DMS114 treated with DMSO at 0.1 percent for 48 hours (cell line): ENCODE results near the gene MRPL58.
"Not testable (repeated sequence)": the region's sequence is repeated elsewhere in the genome, so short reads cannot be mapped to it uniquely, and the experiment has no call there.

Experiments used
- DNase-seq: peaks from one replicate; lab custom pipeline; 2025; ENCODE audit not compliant: unreplicated experiment; lab: John Stamatoyannopoulos, UW

The MRPL58 gene

DNA sequence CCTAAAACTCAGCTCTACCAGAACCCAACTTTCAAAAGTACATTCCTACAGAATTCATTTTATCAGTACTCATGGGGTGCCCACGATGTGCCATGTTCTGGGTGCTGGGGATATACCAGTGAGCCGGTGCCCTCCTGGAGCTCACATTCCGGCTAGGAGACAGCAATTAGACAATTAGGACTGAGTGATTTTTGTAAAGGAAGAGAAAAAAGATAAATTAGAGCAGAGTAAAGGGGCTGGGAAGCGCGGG, 449 bp upstream of the MRPL58 start:
- DNase-seq = no peak

DNA sequence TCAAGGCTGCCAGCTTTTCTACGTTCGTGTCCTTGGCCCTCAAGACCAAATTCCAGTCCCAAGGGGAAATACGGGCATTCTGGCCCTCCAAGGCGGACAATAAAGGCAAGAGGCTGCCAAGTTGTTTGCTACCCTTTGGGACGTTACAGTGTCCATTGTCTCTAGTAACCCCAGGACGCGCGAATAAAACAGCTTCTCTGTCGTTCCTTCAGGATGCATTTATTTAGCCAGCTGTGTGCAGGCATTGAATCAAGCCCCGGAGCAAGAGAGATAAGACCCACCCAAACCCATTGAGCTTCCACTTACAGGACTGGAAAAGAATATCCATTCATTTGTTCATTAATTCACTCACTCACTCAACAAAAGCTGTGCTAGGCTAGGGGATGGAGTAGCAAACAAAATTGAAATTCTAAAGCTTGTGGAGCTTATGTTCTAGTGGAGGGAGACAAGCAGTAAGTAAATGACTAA, 656 bp downstream of the MRPL58 start:
- no peak for DNase-seq

DNA sequence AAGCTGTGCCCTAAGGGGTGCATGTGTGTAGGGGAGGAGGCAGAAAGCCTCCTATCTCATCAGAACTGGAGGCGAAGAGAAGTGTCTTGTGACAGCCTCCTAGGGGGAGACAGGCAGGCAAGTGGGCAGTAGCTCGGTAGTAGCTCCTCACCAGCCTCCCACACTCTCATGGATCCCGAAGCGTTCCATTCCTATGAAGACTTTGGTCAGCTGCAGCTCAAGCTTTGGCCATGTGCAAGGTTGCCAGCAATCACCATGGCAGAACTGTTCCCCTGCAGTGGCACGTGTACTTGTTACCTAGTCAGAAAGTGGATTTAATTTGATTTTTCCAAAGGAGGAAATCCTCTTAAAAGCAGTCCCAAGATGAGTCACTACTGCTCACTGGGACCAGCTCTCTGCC, 6.7 kb downstream of the MRPL58 start:
- no peak for DNase-seq

DNA sequence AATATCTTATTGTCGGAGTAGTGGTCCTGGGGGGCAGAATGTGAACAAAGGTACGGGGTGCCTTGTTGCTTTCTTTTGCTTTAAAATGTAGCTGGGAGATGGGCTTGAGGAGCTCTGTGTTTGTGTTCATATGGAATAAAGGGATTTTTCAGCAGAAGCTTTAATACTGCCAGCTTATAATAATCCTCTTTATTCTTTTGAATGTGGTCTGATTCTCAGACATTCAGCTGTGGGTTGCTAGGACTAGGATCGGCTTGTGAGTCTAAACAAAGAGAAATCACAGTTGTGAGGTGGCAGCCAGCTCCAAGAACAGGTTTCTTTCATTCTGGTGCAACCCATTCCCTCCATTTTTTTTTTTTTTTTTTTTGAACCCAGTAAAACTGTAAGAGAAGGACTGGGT, 7.2 kb downstream of the MRPL58 start:
- no peak for DNase-seq

DNA sequence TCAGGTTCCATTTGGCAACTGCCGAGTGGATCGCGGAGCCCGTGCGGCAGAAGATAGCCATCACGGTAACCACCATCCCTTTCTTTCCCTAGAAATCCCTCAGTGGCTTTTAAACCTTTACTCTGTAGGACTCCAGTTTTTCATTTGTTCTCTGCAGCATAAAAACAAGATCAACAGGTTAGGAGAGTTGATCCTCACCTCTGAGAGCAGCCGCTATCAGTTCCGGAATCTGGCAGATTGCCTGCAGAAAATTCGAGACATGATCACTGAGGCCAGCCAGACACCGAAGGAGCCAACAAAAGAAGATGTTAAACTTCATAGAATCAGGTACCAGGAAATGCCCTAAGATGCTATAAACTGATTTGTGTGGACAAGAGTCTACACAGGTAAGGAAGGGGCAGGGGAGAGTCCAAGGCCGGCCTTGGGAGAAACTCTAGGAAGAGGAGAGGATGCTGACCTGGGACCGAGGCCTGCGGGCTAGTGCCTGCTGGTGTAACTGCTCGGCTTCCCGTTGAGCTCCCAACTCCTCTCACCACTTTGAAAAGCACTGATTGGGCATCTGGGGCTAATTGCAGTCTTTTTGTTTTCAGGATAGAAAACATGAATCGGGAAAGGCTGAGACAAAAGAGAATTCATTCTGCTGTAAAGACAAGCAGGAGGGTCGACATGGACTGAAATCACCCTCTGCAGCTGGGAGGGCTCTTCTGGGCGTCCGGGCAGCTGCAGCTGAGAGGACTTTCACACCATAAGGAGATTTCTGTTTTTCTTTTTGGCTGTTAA, 8.1 kb downstream of the MRPL58 start:
- DNase-seq = no peak

- no peak for DNase-seq
Measured at GRCh38 chr17:75024686-75025397, 12.4 kb downstream of the MRPL58 start.

GRCh38 chr17:75025398-75025734, 12.9 kb downstream of the MRPL58 start:
- not testable (repeated sequence) for DNase-seq

GRCh38 chr17:75026650-75027049, 14.2 kb downstream of the MRPL58 start:
- not testable (repeated sequence) for DNase-seq

DNA sequence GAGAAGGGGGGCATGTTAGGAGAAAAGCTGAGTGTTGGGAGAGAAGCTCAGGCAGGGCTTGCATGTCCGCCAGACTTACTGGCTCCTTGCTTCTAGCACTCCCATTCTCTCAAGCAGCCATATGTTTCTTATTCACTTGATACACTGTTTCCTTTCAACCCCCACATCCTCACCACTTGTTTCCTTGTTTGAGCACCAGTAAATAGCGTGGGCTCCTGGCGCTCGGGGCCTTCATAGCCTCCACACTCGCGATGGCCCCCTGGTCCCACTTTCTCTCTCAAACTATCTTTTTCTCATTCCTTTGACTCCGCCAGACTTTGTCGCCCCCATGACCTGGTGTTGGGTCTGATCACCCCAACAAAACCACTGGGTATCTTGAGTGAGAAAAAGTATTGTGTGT, 17.7 kb downstream of the MRPL58 start:
- no peak for DNase-seq

DNA sequence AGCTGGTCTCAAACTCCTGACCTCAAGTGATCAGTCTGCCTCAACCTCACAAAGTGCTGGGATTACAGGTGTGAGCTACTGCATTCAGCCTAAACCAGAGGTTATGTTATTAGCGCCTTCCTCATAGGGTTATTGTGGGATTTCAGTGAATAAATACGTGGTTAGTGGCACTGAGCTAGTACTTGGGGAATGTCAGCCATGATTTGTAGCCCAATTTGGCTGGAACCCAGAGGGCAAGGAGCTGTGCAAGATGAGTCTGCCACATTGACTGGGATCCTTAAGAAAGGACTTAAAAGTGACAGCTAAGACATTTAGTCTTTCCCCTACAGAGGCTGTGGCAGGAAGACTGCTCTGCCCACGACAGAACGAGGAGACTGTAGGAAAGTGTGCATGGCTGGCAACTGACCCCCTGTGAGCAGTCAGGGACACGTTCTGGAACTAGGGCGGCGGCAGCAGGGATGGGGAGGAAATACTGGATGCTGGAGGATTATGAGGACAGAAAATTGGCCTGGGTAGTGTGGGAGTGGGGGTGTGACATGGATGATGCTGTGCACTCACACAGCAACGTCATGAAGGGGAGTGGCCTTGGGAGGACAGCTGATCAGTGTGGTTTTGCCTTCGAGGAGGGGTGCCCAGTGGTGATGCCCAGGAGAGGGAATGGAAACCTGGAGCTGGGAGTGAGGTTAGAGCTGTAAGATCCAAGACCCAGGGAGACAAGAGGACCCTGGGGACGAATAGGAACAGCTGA, 19.7 kb downstream of the MRPL58 start:
- DNase-seq = peak; percentile 80

- no peak for DNase-seq
Measured at GRCh38 chr17:75032720-75033280, 20.3 kb downstream of the MRPL58 start.

GRCh38 chr17:75033346-75034235, 21.1 kb downstream of the MRPL58 start:
- DNase-seq = peak; percentile 83

DNA sequence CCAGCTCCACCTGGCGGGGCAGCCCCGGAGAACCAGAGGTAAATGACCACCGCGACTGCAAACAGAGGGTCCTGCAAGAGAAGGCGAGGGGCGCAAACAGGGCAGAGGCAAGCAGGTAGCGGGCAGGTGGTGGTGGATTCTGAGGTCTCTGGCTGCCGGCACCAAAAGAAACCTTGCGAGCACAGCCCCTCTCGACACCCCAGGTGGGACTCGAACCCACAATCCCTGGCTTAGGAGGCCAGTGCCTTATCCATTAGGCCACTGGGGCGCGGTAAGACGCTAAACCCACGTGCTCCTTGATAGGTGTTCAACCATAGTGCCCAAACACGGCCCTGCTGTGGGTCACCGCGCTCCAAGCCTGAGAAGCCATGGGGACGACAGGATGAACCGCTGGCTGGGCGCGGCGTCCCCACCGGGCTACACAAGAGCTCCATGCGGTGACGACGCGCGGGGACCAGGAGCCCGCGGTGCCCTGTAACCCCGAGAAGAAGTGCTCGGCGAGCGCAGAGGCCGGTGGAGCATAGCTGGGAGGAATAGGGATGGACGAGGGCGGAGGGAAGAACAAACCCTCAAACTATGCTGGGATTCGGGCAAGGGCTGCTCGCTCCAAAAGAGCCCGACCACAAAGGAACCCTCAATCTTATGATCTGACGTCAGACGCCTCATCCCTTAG, 21.9 kb downstream of the MRPL58 start:
- DNase-seq = peak; percentile 78

DNA sequence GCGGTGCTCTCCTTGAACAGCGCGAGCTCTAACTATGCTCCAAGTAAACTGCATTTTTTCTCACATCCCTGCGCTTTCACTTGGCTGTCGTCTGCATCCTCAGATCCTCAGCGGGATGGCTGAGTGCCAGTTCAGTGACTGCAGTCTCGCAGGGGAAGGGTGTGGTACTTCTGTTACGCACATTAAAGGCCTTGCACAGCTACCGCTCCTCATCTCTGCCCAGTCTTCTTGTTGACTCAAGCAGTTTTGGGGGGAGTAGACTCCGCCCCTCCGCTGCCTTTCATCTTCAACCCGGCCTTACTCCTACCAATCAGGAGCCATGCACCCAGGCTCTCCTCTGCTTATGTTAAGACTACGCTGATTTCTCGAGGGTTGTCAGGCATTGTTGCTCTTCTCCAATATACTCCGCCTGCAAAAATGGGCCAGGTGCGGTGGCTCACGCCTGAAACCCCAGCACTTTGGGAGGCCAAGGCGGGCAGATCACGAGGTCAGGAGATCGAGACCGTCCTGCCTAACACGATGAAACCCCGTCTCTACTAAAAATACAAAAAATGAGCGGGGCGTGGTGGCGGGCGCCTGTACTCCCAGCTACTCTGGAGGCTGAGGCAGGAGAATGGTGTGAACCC, 24.3 kb downstream of the MRPL58 start:
- DNase-seq = no peak

- no peak for DNase-seq
Measured at GRCh38 chr17:75039238-75039637, 26.8 kb downstream of the MRPL58 start.

- no peak for DNase-seq
Measured at GRCh38 chr17:75041656-75042280, 29.3 kb downstream of the MRPL58 start.

DNA sequence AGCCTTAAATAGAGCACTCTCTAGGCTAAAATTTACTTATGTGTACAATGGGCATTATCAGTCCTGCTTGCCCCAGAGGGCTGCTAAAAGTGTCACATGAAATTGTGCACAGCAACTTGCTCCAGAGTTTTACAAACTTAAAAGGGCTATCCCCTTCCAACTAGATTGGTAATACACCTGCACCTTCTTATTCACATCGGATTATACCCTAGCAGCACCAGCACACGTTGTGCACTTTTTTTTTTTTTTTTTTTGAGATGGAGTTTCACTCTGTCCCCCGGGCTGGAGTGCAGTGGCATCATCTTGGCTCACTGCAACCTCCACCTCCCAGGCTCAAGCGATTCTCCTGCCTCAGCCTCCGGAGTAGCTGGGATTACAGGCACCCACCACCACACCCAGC, 31.3 kb downstream of the MRPL58 start:
- not testable (repeated sequence) for DNase-seq

DNA sequence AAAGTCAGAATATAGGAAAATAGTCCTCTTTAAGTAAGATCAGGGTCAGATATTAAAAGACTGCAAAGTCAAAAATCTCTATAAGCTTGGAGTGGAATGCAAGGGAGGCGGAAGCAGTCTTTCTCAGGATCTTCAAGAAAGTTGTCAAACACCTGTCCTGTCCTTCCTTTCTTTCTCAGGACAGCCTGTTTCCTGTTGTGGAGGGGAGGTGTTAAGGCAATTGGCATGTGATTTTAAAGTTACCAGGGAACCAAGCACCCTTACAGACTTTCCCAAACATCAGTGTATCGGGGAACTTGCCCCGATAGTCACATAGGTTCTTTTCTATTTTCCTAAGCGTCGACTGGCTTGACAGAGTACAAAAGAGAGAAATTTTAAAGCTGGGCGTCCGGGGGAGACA, 32.2 kb downstream of the MRPL58 start:
- DNase-seq = no peak

- DNase-seq = not testable (repeated sequence)
Measured at GRCh38 chr17:75045946-75046406, 33.5 kb downstream of the MRPL58 start.
